ENCODE measurements around the gene ERCC6L2.

Gene ERCC6L2

GRCh38 chr9:95870906-95871305 is 4.6 kb upstream of the ERCC6L2 start:
- FAIRE-seq = no peak

- no peak for FAIRE-seq
Observed at GRCh38 chr9:95874303-95874988, 1.0 kb upstream of the ERCC6L2 start.

- FAIRE-seq = no peak
Observed at GRCh38 chr9:95874989-95875304, 544 bp upstream of the ERCC6L2 start.

GRCh38 chr9:95876138-95876444 is 600 bp downstream of the ERCC6L2 start:
- no peak for FAIRE-seq

GRCh38 chr9:95876595-95876994 is 1.1 kb downstream of the ERCC6L2 start:
- no peak for FAIRE-seq

GRCh38 chr9:95877984-95878383 is 2.5 kb downstream of the ERCC6L2 start:
- no peak for FAIRE-seq

GRCh38 chr9:95879591-95879990 is 4.1 kb downstream of the ERCC6L2 start:
- FAIRE-seq = no peak

- FAIRE-seq = no peak
Observed at GRCh38 chr9:95880021-95880690, 4.7 kb downstream of the ERCC6L2 start.

GRCh38 chr9:95887926-95888497 is 12.5 kb downstream of the ERCC6L2 start:
- no peak for FAIRE-seq

GRCh38 chr9:95890594-95890993 is 15.1 kb downstream of the ERCC6L2 start:
- no peak for FAIRE-seq

GRCh38 chr9:95891067-95891671 is 15.7 kb downstream of the ERCC6L2 start:
- no peak for FAIRE-seq

GRCh38 chr9:95892690-95893089 is 17.2 kb downstream of the ERCC6L2 start:
- peak; percentile 33 for FAIRE-seq

- no peak for FAIRE-seq
Observed at GRCh38 chr9:95896580-95896979, 21.1 kb downstream of the ERCC6L2 start.

- FAIRE-seq = peak; percentile 88
Observed at GRCh38 chr9:95901506-95901905, 26.0 kb downstream of the ERCC6L2 start.

GRCh38 chr9:95903398-95903797 is 27.9 kb downstream of the ERCC6L2 start:
- FAIRE-seq = no peak

GRCh38 chr9:95907794-95908193 is 32.3 kb downstream of the ERCC6L2 start:
- FAIRE-seq = no peak

- no peak for FAIRE-seq
Observed at GRCh38 chr9:95910023-95910707, 34.7 kb downstream of the ERCC6L2 start.

GRCh38 chr9:95910770-95911340 is 35.4 kb downstream of the ERCC6L2 start:
- no peak for FAIRE-seq

- FAIRE-seq = no peak
Observed at GRCh38 chr9:95912773-95913172, 37.3 kb downstream of the ERCC6L2 start.

- FAIRE-seq = no peak
Observed at GRCh38 chr9:95920017-95920416, 44.5 kb downstream of the ERCC6L2 start.

GRCh38 chr9:95923794-95924193 is 48.3 kb downstream of the ERCC6L2 start:
- no peak for FAIRE-seq

- FAIRE-seq = no peak
Observed at GRCh38 chr9:95924987-95925386, 49.5 kb downstream of the ERCC6L2 start.
